Stomach (tissue), 9 donors: ENCODE results near the gene SOX12. TPM values are rescaled to one million over a fixed set of nuclear protein-coding genes. Genes with fewer than 3 reads are reported as not detected.

Source experiments
- DNase-seq, 2 donors: peaks; one replicate each; pipeline versions ENCODE4 v3.0.0 to v3.0.0-alpha.2; 2013 to 2019
- H3K27ac ChIP-seq, 5 donors: fragments of 200-600 bp in 4 of 5; sonication (generic) in 4 of 5; one replicate each; pipeline ENCODE4 v1.5.1; 2013 to 2019; ENCODE audit warnings: mild to moderate bottlenecking in 1 of 5, moderate library complexity in 1 of 5
- H3K27me3 ChIP-seq, 3 donors: fragments of 200-600 bp; sonication (generic); one replicate each; pipeline ENCODE4 v1.5.1; 2017 to 2019; ENCODE audit warnings: mixed run types in 1 of 3
- H3K36me3 ChIP-seq, 4 donors: fragments of 200-600 bp; sonication (generic); 1 replicate in 3 of 4; 2 replicates in 1 of 4; pipeline ENCODE4 v1.5.1; 2016 to 2019
- H3K4me1 ChIP-seq, 4 donors: fragments of 200-600 bp; sonication (generic); one replicate each; pipeline ENCODE4 v1.5.1; 2016 to 2019
- H3K4me3 ChIP-seq, 4 donors: fragments of 200-600 bp; sonication (generic) in 3 of 4; one replicate each; pipeline ENCODE4 v1.5.1; 2016 to 2019; ENCODE audit warnings: mild to moderate bottlenecking in 1 of 4
- H3K9me3 ChIP-seq, 4 donors: fragments of 200-600 bp; sonication (generic); one replicate each; pipeline ENCODE4 v1.5.1; 2016 to 2019
- CTCF ChIP-seq, 7 experiments: fragments of 450-650 bp in 4 of 7; fragments of 200-600 bp in 3 of 7; sonication (generic) in 3 of 7; IDR thresholded peaks; one replicate each; pipeline ENCODE4 v1.5.1; 2016 to 2019; ENCODE audit warnings: antibody characterized with exemption in 7 of 7, control low read depth in 2 of 7, mild to moderate bottlenecking in 1 of 7
- EP300 ChIP-seq: sonication (generic); formaldehyde crosslinking; IDR thresholded peaks from one replicate; pipeline ENCODE4 v1.6.1; 2017; ENCODE audit warnings: antibody characterized with exemption
- POLR2A ChIP-seq, 4 donors: fragments of 450-650 bp; IDR thresholded peaks; one replicate each; pipeline ENCODE4 v1.6.1; 2016; ENCODE audit warnings: antibody characterized with exemption in 4 of 4, control low read depth in 2 of 4, mild to moderate bottlenecking in 1 of 4, moderate library complexity in 1 of 4
- POLR2AphosphoS5 ChIP-seq, 3 donors: sonication (generic); formaldehyde crosslinking; IDR thresholded peaks; one replicate each; pipeline ENCODE4 v1.6.1; 2016; ENCODE audit warnings: antibody characterized with exemption in 3 of 3
- WGBS, 5 donors: extraction: QIAGEN DNeasy Blood & Tissue Kit in 3 of 5; methylation state at CpG; one replicate each; pipeline versions ENCODE4 v1.1.5 to v1.1.7; 2013 to 2018; 5-methylcytosine and 5-hydroxymethylcytosine counted together
- intact Hi-C: fragments of 100-400 bp; cut with DNase I; formaldehyde crosslinking; loops from one replicate; pipeline ENCODE4 v1.15.1; 2023; ENCODE audit warnings: low total_unique reads
- polyA plus RNA-seq, 3 donors: library from polyadenylated mRNA; stranded (reverse); fragments of 200-250 nt; gene quantifications; one replicate each; pipeline ENCODE4 v1.2.3, GENCODE V29; 2013
- total RNA-seq, 5 donors: library from RNA; depleted of rRNA; stranded (reverse); fragments of >200 nt; gene quantifications; one replicate each; pipeline versions ENCODE4 v1.1.0 to v1.2.3, GENCODE V29; 2014 to 2016
- donor health status: healthy with polysubstance abuse.
- donor health status: Bipolar disorder and iron deficiency.
- donor health status: healthy.

Gene SOX12
- total and polyA plus RNA-seq, 8 donors: 1.5 to 20.3 (median 3.4) TPM

GRCh38 chr20:288956-289692 is 36.2 kb upstream of the SOX12 start:
- Histone ChIP-seq H3K36me3 (no peaks in the 10 kb centered on the region), H3K4me1 (peaks cover 15 to 23% (median 19%) of the 10 kb centered on the region in 4 donors), H3K27ac (no peak overlapping the region), H3K9me3 (no peaks in the 10 kb centered on the region), H3K27me3 (no peaks in the 10 kb centered on the region), H3K4me3 (peak overlapping the region in 1 of 4 donors; percentile 65)
- WGBS, 5 donors: 66 to 95% (median 76%) methylated on average over 3 of the region's 3 CpGs
- intact Hi-C loops: no loop called here
- TF ChIP-seq CTCF (IDR thresholded peaks at IDR 0.05): no peak
- TF ChIP-seq EP300: no peak
- TF ChIP-seq POLR2A (IDR thresholded peaks at IDR 0.05): no peak
- no peak for TF ChIP-seq POLR2AphosphoS5 (IDR thresholded peaks at IDR 0.05)
- DNase-seq: peak in 1 of 2 donors; percentile 48

GRCh38 chr20:289693-290083 is 35.7 kb upstream of the SOX12 start:
- peaks cover 15 to 23% (median 19%) of the 10 kb centered on the region in 4 donors for H3K4me1 ChIP-seq
- no peaks in the 10 kb centered on the region for H3K36me3 ChIP-seq
- WGBS, 5 donors: 39 to 46% (median 41%) methylated on average over 2 of the region's 2 CpGs
- intact Hi-C loops: no loop called here
- no peak for DNase-seq
- peak overlapping the region; percentile 83 to 88 (median 85) for H3K27ac ChIP-seq
- no peaks in the 10 kb centered on the region for H3K27me3 ChIP-seq
- TF ChIP-seq CTCF (IDR thresholded peaks at IDR 0.05) (no peak), POLR2A (IDR thresholded peaks at IDR 0.05) (no peak)
- H3K9me3 ChIP-seq: no peaks in the 10 kb centered on the region
- peak overlapping the region; percentile 61 to 73 (median 64) for H3K4me3 ChIP-seq

- TF ChIP-seq POLR2AphosphoS5 (IDR thresholded peaks at IDR 0.05) (no peak), CTCF (IDR thresholded peaks at IDR 0.05) (peak in 3 of 7 experiments; percentile 21 to 49 (median 35))
- intact Hi-C loops: no loop called here
- Histone ChIP-seq H3K27me3 (no peaks in the 10 kb centered on the region), H3K36me3 (no peaks in the 10 kb centered on the region), H3K4me1 (peaks cover 15 to 23% (median 19%) of the 10 kb centered on the region in 4 donors), H3K4me3 (peak within 1 kb of the TSS; percentile 61 to 73 (median 64)), H3K27ac (peak within 1 kb of the TSS; percentile 83 to 88 (median 85)), H3K9me3 (no peaks in the 10 kb centered on the region)
- DNase-seq: peak; percentile 92 to 97
- WGBS, 5 donors: 0 to 1% (median 1%) methylated on average over 41 to 43 of the region's 43 CpGs
Observed at GRCh38 chr20:290084-290831, 35.1 kb upstream of the SOX12 start, which contains the start of gene C20orf96. C20orf96 (minus strand) TSS chr20:290750; CDS start chr20:290610, 140 bp downstream.

GRCh38 chr20:294602-295001 is 30.8 kb upstream of the SOX12 start:
- no peaks in the 10 kb centered on the region for H3K9me3 ChIP-seq
- H3K4me1 ChIP-seq: peaks cover 26 to 42% (median 37%) of the 10 kb centered on the region in 4 donors
- TF ChIP-seq CTCF (IDR thresholded peaks at IDR 0.05) (no peak), POLR2AphosphoS5 (IDR thresholded peaks at IDR 0.05) (no peak), POLR2A (IDR thresholded peaks at IDR 0.05) (no peak), EP300 (no peak)
- H3K27me3 ChIP-seq: no peaks in the 10 kb centered on the region
- H3K4me3 ChIP-seq: no peak overlapping the region
- DNase-seq: no peak
- intact Hi-C loops: no loop called here
- H3K27ac ChIP-seq: no peak overlapping the region
- 88 to 96% (median 91%) methylated on average over 5 of the region's 5 CpGs for WGBS, 5 donors
- H3K36me3 ChIP-seq: no peaks in the 10 kb centered on the region
